Sciatic nerve (tissue), 2 donors: ENCODE measurements around the gene ZNF710. TPM values are rescaled to one million over a fixed set of nuclear protein-coding genes. Genes with fewer than 3 reads are reported as not detected.
"Not testable (repeated sequence)": the region's sequence is repeated elsewhere in the genome, so short reads cannot be mapped to it uniquely, and the experiment has no call there.

Source experiments
- ATAC-seq: fragments of 200-7000 bp; cut with Tn5 transposase; one replicate; pipeline ENCODE4 v1.9.1; 2020; ENCODE audit warnings: mild to moderate bottlenecking, moderate library complexity
- DNase-seq: peaks from one replicate; pipeline ENCODE4 v3.0.0-alpha.2; 2020; ENCODE audit warnings: low spot score
- intact Hi-C: fragments of 100-400 bp; cut with DNase I; formaldehyde crosslinking; loops from one replicate; pipeline ENCODE4 v1.14.2; 2022
- microRNA-seq: library from miRNA; unstranded; fragments of <30 nt; microRNA quantifications from one replicate; pipeline ENCODE4 v1.2.0, GENCODE V29; 2020
- total RNA-seq: library from RNA; stranded (reverse); fragmentation: NEBNext Ultra II Directional; extraction: Animal tissue kit (Norgen Biotek cat#: 25700); gene quantifications from one replicate; pipeline ENCODE4 v1.2.1, GENCODE V29; 2021
- donor health status: DM: no; HTN: no; CAD: no.
- donor health status: DM: no; HTN: no; CAD: no.

Gene ZNF710
- total RNA-seq, 1 donor from 2014 or later, result 20.2 TPM

DNA sequence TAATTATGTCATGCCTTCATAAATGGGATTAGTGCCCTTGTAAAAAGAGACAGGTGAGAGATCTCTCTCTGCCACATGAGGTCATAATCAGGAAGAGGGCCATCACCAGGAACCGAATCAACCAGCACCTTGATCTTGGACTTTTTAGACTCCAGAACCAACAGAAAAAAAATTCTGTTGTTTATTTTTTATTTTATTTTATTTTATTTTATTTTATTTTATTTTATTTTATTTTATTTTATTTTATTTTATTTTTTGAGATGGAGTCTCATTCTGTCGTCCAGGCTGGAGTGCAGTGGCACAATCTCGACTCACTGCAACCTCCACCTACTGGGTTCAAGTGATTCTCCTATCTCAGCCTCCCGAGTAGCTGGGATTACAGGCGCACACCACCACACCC is 106.9 kb downstream of the ZNF710 start:
- ATAC-seq, intact Hi-C loops, DNase-seq: not testable (repeated sequence)

DNA sequence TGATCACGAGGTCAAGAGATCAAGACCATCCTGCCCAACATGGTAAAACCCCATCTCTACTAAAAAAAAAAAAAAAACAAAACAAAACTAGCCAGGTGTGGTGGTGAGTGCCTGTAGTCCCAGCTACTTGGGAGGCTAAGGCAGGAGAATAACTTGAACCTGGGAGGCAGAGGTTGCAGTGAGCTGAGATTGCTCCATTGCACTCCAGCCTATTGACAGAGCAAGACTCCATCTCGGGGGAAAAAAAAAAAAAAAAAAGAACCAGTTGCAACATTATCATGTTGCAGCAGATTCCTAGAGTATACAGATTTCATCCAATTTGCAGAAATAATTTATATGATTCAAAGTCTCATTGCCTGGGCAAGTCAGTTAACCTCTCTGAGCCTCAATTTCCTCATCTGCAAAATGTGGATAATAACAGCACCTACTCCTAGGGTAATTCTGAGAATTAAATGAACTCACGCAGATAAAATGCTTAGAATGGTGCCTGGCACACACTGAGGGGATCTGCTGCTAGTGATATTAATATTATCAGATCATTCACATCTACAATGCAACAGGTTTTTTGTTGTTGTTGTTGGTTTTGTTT is 108.1 kb downstream of the ZNF710 start:
- intact Hi-C loops, ATAC-seq, DNase-seq: not testable (repeated sequence)

DNA sequence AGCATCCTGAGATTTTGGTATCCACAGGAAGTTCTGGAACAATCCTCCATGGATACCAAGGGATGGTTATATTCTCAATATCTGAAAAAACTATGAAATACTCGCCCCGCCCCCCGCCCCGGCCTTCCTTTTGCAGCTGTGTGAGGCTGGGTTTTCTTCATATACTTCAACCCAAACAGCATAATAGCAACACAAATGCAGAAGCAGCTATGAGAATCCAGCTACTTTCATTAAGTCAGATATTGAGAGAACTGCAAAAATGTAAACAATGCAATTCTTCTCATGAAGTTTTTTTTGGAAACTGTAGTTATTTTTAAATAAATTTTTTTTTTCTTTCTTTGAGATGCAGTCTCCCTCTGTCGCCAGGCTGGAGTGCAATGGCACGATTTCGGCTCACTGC is 112.0 kb downstream of the ZNF710 start:
- intact Hi-C loops, result no loop called here
- no peak for ATAC-seq

DNA sequence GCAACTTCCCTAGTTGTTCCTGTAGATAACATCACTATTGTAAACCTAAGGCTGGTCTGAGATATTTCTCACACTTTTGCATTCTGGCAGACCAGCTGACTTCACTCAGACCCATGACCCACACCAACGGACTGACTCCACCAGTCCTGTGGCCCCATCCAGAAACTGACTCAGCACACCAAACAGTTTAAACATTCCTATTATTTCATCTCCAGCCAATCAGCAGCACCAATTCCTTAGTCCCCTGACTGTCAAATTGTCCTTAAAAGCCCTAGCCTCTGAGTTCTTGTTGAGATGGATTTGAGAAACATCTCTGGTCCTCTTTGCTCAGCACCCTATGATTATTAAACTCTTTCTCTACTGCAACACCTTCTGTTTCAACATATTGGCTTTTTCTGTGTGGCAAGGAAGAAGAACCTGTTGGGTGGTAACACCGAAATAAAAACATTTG is 113.4 kb downstream of the ZNF710 start:
- ATAC-seq (no peak), DNase-seq (no peak)
- intact Hi-C loops, result no loop called here

More for the DNA sequence above, 112.0 kb downstream of the ZNF710 start:
- no peak for DNase-seq

DNA sequence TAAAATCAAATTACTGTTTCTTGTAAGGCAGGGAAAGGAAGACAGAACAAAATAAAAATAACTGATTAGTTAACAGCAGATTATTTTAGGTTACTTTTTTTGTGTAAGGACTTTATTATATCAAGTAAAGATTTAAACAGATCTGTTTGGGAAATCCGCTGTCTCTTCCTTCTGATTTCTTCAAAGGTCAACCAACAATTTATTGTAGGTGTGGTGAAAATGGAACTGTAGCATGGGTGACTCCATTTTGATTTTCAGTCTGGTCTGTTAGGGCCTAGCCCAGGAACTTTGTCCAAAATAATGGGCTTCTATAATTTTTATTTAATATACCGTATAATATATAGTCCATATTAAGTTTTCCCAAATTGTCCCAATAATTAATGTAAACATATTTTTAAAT is 114.7 kb downstream of the ZNF710 start:
- intact Hi-C loops, result no loop called here
- no peak for DNase-seq
- ATAC-seq, result no peak

DNA sequence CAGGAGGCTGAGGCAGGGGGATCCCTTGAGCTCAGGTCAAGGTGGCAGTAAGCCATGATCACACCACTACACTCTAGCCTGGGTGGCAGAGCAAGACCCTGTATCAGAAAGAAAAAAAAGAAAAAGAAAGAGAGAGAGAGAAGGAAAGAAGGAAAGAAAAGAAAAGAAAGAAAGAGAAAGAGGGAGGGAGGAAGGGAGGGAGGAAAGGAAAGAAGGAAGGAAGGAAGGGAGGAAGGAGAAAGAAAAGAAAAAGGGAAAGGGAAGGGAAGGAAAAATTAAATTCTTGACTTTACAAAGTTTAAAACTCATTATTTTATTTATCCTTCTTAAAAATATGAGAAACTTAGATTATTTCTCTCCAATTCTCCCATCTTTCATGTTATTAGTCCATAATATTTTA is 118.2 kb downstream of the ZNF710 start:
- ATAC-seq (no peak), DNase-seq (no peak)
- intact Hi-C loops, result no loop called here

DNA sequence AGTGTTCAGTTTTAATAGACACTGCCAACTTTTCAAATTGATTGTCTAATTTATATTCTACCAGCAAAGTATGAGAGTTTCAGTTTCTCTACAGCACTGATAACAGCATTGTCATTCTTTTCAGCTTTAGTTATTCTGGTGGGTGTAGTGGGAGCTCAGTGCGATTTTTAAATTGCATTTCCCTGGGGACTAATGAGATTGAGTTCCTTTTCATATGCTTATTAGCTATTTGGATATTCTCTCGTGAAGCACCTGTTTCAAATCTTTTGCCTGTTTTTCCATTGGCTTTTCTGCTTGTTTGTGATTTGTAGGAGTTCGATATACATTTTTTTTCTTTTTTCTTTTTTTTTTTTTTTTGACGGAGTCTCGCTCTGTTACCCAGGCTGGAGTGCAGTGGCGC is 120.0 kb downstream of the ZNF710 start:
- intact Hi-C loops, result no loop called here
- no peak for ATAC-seq
- DNase-seq, result no peak

DNA sequence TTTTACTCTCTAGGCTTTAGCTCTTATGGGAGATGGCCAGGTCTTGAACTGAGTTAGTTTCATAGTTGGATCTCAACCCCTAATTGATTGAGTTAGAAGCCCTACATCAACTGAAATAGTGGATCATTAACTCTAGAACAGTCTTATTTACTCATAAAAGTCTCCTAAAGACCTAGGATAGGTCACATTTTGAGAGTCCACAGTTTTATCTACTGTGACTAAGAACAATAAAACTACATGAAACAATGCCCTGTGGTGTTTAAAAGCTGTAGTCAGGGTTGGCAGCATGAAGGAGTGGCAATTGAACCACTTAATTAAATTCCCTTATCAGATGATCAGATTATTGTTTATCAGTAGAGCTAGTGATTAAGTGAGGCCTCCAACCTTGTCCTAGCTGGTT is 123.4 kb downstream of the ZNF710 start:
- ATAC-seq (no peak), DNase-seq (no peak)
- intact Hi-C loops, result no loop called here

DNA sequence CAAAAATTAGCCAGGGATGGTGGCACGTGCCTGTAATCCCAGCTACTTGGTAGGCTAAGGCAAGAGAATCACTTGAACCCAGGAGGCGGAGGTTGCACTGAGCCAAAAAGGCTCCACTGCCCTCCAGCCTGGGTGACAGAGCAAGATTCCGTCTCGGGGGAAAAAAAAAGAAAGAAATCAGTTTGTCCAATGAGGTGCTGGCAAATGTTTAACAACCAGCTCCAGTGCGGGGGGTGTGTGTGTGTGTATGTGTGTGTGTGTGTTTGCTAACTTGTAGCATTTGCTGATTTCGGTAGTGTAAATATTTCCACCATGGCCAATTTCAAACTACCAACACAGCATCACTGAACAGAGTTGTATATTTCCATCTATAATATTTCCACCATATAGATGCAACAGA is 124.9 kb downstream of the ZNF710 start:
- DNase-seq (no peak), ATAC-seq (no peak)
- intact Hi-C loops, result no loop called here

DNA sequence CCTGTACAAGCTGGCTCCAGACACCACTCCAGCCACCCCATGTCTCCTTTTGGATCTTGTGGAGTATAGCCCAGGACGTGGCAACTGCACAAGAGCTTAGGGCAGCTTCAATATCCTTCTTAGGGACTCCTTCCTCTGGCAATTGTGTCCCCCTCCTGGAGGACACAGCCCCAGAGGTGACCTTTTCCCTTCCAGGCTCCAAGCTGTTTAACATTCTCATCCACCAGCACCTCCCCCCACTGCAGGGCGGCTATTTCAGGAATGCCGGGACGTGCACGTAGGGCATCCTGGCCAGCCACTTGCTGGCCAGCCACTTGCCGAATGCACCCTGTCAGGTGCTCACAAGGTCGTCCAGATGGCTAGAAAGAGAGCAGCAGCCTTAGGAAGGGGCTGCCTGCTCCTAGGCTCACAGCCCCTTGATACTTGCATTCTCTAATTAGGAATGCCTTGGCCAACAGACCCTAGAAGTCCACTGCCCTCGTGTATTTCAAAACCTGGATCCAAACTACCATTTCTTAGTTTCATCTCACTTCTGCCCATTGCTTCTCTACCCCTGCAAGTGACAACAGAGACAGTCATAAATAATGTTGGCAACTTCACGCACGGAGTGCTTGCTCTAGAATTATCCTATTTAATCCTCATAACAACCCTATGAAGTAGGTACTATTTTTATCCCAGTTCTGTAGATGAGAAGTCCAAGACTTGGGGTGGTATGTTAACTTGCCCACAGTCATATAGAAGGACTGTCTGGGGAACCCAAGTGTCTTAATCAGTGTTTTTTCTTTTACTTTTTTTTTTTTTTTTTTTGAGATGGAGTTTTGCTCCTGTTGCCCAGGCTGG is 125.7 kb downstream of the ZNF710 start:
- ATAC-seq, result no peak
- intact Hi-C loops, result no loop called here
- no peak for DNase-seq

DNA sequence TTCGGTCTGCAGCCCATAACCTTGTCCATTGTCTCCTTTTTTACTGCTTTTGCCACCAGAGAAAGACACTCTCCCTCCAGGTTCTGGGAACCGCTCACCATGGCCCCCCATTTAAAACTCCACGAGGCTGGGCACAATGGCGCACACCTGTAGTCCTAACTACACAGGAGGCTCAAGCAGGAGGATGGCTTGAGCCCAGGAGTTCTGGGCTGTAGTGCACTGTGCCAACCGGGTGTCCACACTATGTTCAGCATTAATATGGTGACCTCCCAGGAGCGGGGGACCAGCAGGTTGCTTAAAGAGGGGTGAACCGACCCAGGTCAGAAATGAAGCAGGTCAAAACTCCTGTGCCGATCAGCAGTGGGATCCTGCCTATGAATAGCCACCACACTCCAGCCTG is 129.2 kb downstream of the ZNF710 start:
- DNase-seq (no peak), ATAC-seq (no peak)
- intact Hi-C loops, result no loop called here

Small RNA genes lying within 50 kb of the gene (microRNA-seq; reads per million reads assigned to microRNA genes)
- gene MIR3174, result not detected

Other genes starting within 250 kb of the ZNF710 start
- 0.45 TPM for gene MESP2, start 225.0 kb upstream of the ZNF710 start, total RNA-seq
- gene ANPEP, start 186.5 kb upstream of the ZNF710 start, total RNA-seq, result 53.7 TPM
- 41.8 TPM for gene AP3S2, start 107.3 kb upstream of the ZNF710 start, total RNA-seq
- 30.1 TPM for gene ARPIN, start 88.4 kb upstream of the ZNF710 start, total RNA-seq
- gene IDH2, start 101.1 kb downstream of the ZNF710 start, total RNA-seq, result 18.5 TPM
- gene SEMA4B, start 200.0 kb downstream of the ZNF710 start, total RNA-seq, result 55.9 TPM
- gene CIB1, start 232.6 kb downstream of the ZNF710 start, total RNA-seq, result 43.3 TPM
- gene GDPGP1, start 232.9 kb downstream of the ZNF710 start, total RNA-seq, result 5.4 TPM
- gene TTLL13, start 248.2 kb downstream of the ZNF710 start, total RNA-seq, result 0.71 TPM